ENCODE measurements around the gene FBLN5.

The FBLN5 gene

GRCh38 chr14:91945751-91946621, 1.5 kb downstream of the FBLN5 start:
- DNase-seq (ENCODE audit: low spot score): no peak

- no peak for DNase-seq (ENCODE audit: low spot score)
Measured at GRCh38 chr14:91942946-91943345, 4.5 kb downstream of the FBLN5 start.

- no peak for DNase-seq (ENCODE audit: low spot score)
Measured at GRCh38 chr14:91942128-91942527, 5.4 kb downstream of the FBLN5 start.

GRCh38 chr14:91940209-91940608, 7.3 kb downstream of the FBLN5 start:
- DNase-seq (ENCODE audit: low spot score): no peak

- no peak for DNase-seq (ENCODE audit: low spot score)
Measured at GRCh38 chr14:91935586-91935985, 11.9 kb downstream of the FBLN5 start.

GRCh38 chr14:91934554-91935285, 12.8 kb downstream of the FBLN5 start:
- DNase-seq (ENCODE audit: low spot score): no peak

GRCh38 chr14:91931478-91932088, 15.9 kb downstream of the FBLN5 start:
- DNase-seq (ENCODE audit: low spot score): no peak

GRCh38 chr14:91929700-91930099, 17.8 kb downstream of the FBLN5 start:
- no peak for DNase-seq (ENCODE audit: low spot score)

GRCh38 chr14:91927800-91928199, 19.7 kb downstream of the FBLN5 start:
- DNase-seq (ENCODE audit: low spot score): no peak

GRCh38 chr14:91927191-91927590, 20.3 kb downstream of the FBLN5 start:
- DNase-seq (ENCODE audit: low spot score): no peak

GRCh38 chr14:91926131-91926890, 21.2 kb downstream of the FBLN5 start:
- no peak for DNase-seq (ENCODE audit: low spot score)

- no peak for DNase-seq (ENCODE audit: low spot score)
Measured at GRCh38 chr14:91925727-91926121, 21.8 kb downstream of the FBLN5 start.

GRCh38 chr14:91925001-91925726, 22.3 kb downstream of the FBLN5 start:
- DNase-seq (ENCODE audit: low spot score): no peak

- DNase-seq (ENCODE audit: low spot score): no peak
Measured at GRCh38 chr14:91920526-91920925, 27.0 kb downstream of the FBLN5 start.

GRCh38 chr14:91919814-91920213, 27.7 kb downstream of the FBLN5 start:
- no peak for DNase-seq (ENCODE audit: low spot score)

GRCh38 chr14:91918186-91918883, 29.2 kb downstream of the FBLN5 start:
- DNase-seq (ENCODE audit: low spot score): no peak

GRCh38 chr14:91912035-91912434, 35.5 kb downstream of the FBLN5 start:
- DNase-seq (ENCODE audit: low spot score): no peak

- peak; percentile 77 for DNase-seq (ENCODE audit: low spot score)
Measured at GRCh38 chr14:91911474-91912032, 35.9 kb downstream of the FBLN5 start.

GRCh38 chr14:91910196-91910595, 37.3 kb downstream of the FBLN5 start:
- no peak for DNase-seq (ENCODE audit: low spot score)

GRCh38 chr14:91906374-91906773, 41.1 kb downstream of the FBLN5 start:
- DNase-seq (ENCODE audit: low spot score): no peak

All from iPS-NIHi11 (cell line).